HG02588 (cell line): Measurements from ENCODE around the gene ERCC4.

ENCODE experiments used
- ATAC-seq: cut with Tn5 transposase; IDR thresholded peaks from one replicate; pipeline ENCODE4 v1.9.1; 2021; ENCODE audit warnings: mild to moderate bottlenecking, moderate library complexity; ENCODE audit not compliant: unreplicated experiment

Gene ERCC4

DNA sequence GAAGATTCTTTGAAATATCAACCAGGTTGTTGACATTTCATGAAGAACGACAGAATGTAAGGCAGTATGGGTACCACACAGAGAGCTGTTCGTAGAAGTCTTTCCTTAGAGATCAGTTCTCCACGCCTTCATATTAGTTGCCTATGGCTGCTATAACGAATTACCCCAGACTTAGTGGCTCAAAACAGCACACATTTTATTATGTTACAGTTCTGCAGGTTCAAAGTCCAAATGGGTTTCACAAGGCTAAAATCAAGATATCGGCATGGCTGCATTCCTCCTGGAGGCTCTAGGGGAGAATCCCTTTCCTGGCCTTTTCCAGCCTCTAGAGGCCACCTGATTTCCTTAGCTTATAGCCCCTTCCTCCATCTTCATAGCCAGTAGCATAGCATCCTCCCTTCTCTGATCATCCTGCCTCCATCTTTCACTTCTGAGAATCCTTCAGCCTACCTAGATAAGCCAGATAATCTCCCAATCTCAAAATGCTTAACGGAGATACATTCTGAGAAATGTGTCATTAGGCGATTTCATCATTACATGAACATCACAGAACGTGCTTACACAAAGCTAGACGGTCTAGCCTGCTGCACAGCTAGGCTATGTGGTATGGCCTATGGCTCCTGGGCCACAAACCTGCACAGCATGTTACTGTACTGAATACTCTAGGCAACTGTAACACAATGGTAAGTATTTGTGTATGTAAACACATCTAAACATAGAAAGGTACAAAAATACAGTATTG is 26.0 kb downstream of the ERCC4 start:
- ATAC-seq: no peak

GRCh38 chr16:13948086-13948485 is 28.1 kb downstream of the ERCC4 start:
- ATAC-seq: no peak

DNA sequence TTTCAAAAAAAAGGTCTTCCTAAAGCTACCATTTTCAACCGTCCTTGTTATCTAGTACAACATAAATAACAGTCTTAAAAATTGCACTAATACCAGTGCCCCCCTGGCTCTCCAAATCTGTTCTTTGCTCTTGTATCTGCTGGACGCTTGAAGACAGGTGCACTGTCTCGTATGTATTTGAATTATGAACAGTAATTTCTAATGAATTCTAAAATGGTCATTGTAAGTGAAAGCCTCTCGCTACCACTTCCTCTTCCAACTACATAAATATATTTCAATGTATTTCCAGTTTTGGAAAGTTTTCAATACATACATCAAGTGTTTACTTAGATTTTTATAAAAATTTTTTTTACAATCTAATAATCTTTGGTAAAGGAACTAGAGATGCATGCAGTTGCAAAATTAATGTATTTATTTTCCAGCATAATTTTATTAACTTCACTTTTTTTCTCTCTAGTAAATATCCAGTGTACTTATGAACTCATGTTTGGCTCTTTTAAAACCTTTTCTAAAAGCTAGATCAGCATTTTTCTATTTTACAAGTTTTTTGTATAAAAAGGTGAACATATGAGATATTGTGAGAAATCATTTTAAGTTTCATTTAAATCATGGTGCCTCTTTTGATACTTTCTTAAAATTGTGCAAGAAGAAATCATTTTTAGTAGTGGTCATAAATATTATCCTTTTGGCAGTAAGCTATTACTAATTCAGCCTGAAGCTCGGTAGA is 31.0 kb downstream of the ERCC4 start:
- no peak for ATAC-seq

DNA sequence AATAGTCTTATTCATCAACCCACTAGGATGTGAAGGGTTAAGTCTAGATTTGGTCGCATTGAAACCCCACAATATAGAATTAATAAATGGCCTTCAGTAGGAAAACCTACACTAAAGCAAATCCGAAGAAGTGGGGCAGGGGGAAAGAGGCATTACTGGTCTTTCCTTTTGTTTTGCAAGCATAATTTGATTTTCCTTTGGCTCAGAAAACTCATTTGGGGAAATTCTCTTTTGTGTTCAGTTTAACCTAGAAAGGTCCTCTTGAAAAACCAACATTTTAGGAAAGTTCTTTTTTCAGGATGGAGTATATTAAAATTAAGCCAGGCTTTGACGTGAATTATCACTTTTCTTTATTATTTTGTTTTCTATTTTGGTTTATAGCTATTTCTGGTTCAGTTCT is 31.7 kb downstream of the ERCC4 start:
- no peak for ATAC-seq

GRCh38 chr16:13953501-13953900 is 33.5 kb downstream of the ERCC4 start:
- ATAC-seq: no peak

GRCh38 chr16:13956635-13957196 is 36.8 kb downstream of the ERCC4 start:
- ATAC-seq: no peak

- peak; percentile 67 for ATAC-seq
These were observed 37.5 kb downstream of the ERCC4 start for GRCh38 chr16:13957197-13958078.

GRCh38 chr16:13958474-13958873 is 38.5 kb downstream of the ERCC4 start:
- no peak for ATAC-seq

DNA sequence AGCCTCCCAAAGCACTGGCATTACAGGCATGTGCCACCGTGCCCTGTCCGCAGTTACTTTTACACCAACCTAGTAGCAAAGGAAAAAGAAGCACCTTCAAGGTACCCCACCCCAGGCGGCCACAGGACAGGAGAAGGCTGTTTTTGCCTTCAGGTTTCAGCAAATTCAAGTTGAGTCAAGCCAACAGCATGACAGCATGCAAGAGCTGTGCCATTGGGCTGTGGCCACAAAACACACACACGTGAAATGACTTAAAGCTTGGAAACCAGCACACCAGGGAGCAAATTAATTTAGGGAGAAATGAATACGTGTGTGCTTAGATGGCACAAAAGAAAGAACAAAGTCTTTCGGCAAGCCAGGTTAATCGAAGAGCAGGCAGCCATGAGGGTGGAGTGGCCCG is 39.7 kb downstream of the ERCC4 start:
- ATAC-seq: no peak

- no peak for ATAC-seq
These were observed 41.3 kb downstream of the ERCC4 start for GRCh38 chr16:13961099-13961811.

- ATAC-seq: no peak
These were observed 42.3 kb downstream of the ERCC4 start for GRCh38 chr16:13962232-13962631.

DNA sequence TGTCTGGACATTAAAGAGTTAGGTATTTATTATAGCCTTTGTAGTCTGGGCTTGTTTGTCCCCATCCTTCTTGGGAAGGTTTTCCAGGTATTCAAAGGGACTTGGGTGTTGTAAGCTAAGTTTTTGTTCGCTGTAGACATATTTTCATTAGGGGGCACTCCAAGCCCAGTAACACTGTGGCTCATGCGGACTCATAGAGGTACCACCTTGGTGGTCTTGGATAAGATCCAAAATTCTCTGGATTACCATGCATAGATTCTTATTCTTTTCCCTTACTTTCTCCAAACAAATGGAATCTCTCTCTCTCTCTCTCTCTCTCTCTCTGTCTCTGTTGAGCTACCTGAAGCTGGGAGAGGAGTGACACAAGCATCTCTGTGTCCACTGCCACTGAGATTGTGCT is 48.9 kb downstream of the ERCC4 start:
- ATAC-seq: no peak

GRCh38 chr16:13969711-13970110 is 49.8 kb downstream of the ERCC4 start:
- ATAC-seq: no peak

- no peak for ATAC-seq
These were observed 50.9 kb downstream of the ERCC4 start for GRCh38 chr16:13970708-13971422.

GRCh38 chr16:13973321-13974023 is 53.5 kb downstream of the ERCC4 start:
- ATAC-seq: no peak

DNA sequence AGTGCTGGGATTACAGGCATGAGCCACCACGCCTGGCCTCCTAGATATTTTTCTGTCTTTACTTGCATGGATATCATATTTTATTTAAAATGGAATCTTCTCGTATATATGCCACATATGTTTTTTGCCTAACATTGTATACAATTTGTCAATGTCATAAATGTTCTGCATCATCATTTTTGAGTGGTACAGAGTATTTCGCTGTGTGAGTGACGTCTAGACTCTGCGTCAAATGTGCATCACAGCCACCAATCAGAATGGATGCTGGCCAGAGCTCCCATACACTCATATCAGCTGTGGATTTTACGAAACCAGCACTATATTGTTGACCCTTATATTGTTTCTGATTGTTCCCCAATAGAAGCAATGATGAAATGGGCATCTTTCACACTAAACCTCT is 57.2 kb downstream of the ERCC4 start:
- ATAC-seq: no peak

- ATAC-seq: no peak
These were observed 62.5 kb downstream of the ERCC4 start for GRCh38 chr16:13982451-13982850.

- no peak for ATAC-seq
These were observed 63.7 kb downstream of the ERCC4 start for GRCh38 chr16:13983625-13984024.

GRCh38 chr16:13984794-13985193 is 64.8 kb downstream of the ERCC4 start:
- no peak for ATAC-seq
